Pancreas (tissue), 10 donors: ENCODE data around the gene GDF9. TPM values are rescaled to one million over a fixed set of nuclear protein-coding genes. Genes with fewer than 3 reads are reported as not detected.
A peak's percentile ranks its signal among the peaks of the same experiment; 100 is the strongest.
"Not testable (repeated sequence)": the region's sequence is repeated elsewhere in the genome, so short reads cannot be mapped to it uniquely, and the experiment has no call there.

Source experiments
- ATAC-seq, 4 donors: fragments of 200-7000 bp; cut with Tn5 transposase; one replicate each; pipeline versions ENCODE4 v1.8.0 to v1.9.1; 2020; ENCODE audit warnings: mild to moderate bottlenecking in 4 of 4, moderate library complexity in 4 of 4
- DNase-seq, 6 donors: peaks; one replicate each; pipeline ENCODE4 v3.0.0-alpha.2; 2020
- FAIRE-seq: peaks from 2 replicates; lab custom pipeline; 2012; peaks lifted over from hg19 to GRCh38; lab: Jason Lieb, UNC
- H3K27ac ChIP-seq, 4 donors: fragments of 200-600 bp; sonication (generic); 1 replicate in 3 of 4; 2 replicates in 1 of 4; pipeline versions ENCODE4 v1.5.0 to v1.8.0; 2020
- H3K27me3 ChIP-seq, 4 donors: fragments of 200-600 bp; one replicate each; pipeline ENCODE4 v1.8.0; 2021
- H3K36me3 ChIP-seq, 3 donors: fragments of 200-600 bp; sonication (generic) in 1 of 3; one replicate each; pipeline versions ENCODE4 v1.5.0 to v1.8.0; 2020 to 2021
- H3K4me1 ChIP-seq, 3 donors: fragments of 200-600 bp; one replicate each; pipeline ENCODE4 v1.8.0; 2021
- H3K4me3 ChIP-seq, 4 donors: fragments of 200-600 bp; sonication (generic) in 2 of 4; one replicate each; pipeline versions ENCODE4 v1.5.0 to v1.8.0; 2020 to 2021
- H3K9me3 ChIP-seq, 4 donors: fragments of 200-600 bp; one replicate each; pipeline ENCODE4 v1.8.0; 2021
- CTCF ChIP-seq, 4 donors: fragments of 200-600 bp; sonication (generic) in 3 of 4; IDR thresholded peaks; one replicate each; pipeline versions ENCODE4 v1.5.0 to v1.8.0; 2021; ENCODE audit warnings: antibody characterized with exemption in 4 of 4
- WGBS, 2 donors: extraction: QIAGEN DNeasy Blood & Tissue Kit; methylation state at CpG; one replicate each; pipeline ENCODE4 v1.1.7; 2013; 5-methylcytosine and 5-hydroxymethylcytosine counted together
- intact Hi-C, 3 donors: fragments of 100-400 bp; cut with DNase I; formaldehyde crosslinking; loops; one replicate each; pipeline versions ENCODE4 v1.11.1 to v1.14.2; 2022
- polyA plus RNA-seq, 2 donors: library from polyadenylated mRNA; stranded (reverse); fragments of 200-250 nt; gene quantifications; one replicate each; pipeline ENCODE4 v1.2.3, GENCODE V29; 2013
- total RNA-seq, 6 donors: library from RNA; stranded (reverse); fragmentation: NEBNext Ultra II Directional in 4 of 6; extraction: Animal tissue kit (Norgen Biotek cat#: 25700) in 4 of 6; gene quantifications; one replicate each; pipeline versions ENCODE4 v1.2.1 to v1.2.4, GENCODE V29; 2021 to 2023
- donor health status: healthy with polysubstance abuse.
- donor health status: DM: no; HTN: no; CAD: no; lungs with moderate emphysema.
- donor health status: DM: no; HTN: no; CAD: no.
- donor health status: control.
- donor health status: control.
- donor health status: Bipolar disorder and iron deficiency.
- donor health status: DM: yes; HTN: yes; CAD: no.
- donor health status: DM: no; HTN: no; CAD: no.
- donor health status: DM: no; HTN: no; CAD: no.
- donor health status: DM: yes; HTN: yes; CAD: no.

The GDF9 gene
- total and polyA plus RNA-seq, 8 donors = 0.19 to 1.1 (median 0.34) TPM

GRCh38 chr5:132865668-132866341 lies 464 bp downstream of the GDF9 start:
- Histone ChIP-seq H3K36me3 (peaks cover 0 to 3% (median 0%) of the 10 kb centered on the region in 3 donors), H3K27me3 (no peaks in the 10 kb centered on the region), H3K9me3 (no peaks in the 10 kb centered on the region), H3K27ac (peak overlapping the region; percentile 91 to 96 (median 94)), H3K4me1 (peaks cover 0 to 16% (median 0%) of the 10 kb centered on the region in 3 donors), H3K4me3 (peak overlapping the region; percentile 34 to 90 (median 76))
- peak in 3 of 4 donors; percentile 55 to 63 (median 59) for ATAC-seq
- FAIRE-seq = no peak
- no peak for DNase-seq
- WGBS, 2 donors = 19 to 25% methylated on average over 30 of the region's 30 CpGs
- TF ChIP-seq CTCF (IDR thresholded peaks at IDR 0.05) = no peak
- intact Hi-C loops = no loop called here

- no peak overlapping the region for H3K27ac ChIP-seq
- H3K36me3 ChIP-seq = no peaks in the 10 kb centered on the region
- 56 to 68% methylated on average over 5 of the region's 5 CpGs for WGBS, 2 donors
- no peaks in the 10 kb centered on the region for H3K9me3 ChIP-seq
- peaks cover 0 to 3% (median 0%) of the 10 kb centered on the region in 3 donors for H3K4me1 ChIP-seq
- no peaks in the 10 kb centered on the region for H3K27me3 ChIP-seq
- ATAC-seq (no peak), DNase-seq (no peak), FAIRE-seq (no peak)
- no peak for TF ChIP-seq CTCF (IDR thresholded peaks at IDR 0.05)
- intact Hi-C loops = no loop called here
- H3K4me3 ChIP-seq = no peak overlapping the region
Measured at GRCh38 chr5:132860742-132861141, 5.5 kb downstream of the GDF9 start.

- FAIRE-seq = no peak
- intact Hi-C loops = no loop called here
- no peak overlapping the region for H3K27ac ChIP-seq
- WGBS, 2 donors = 82 to 93% methylated on average over 2 of the region's 2 CpGs
- DNase-seq = no peak
- no peak for TF ChIP-seq CTCF (IDR thresholded peaks at IDR 0.05)
- H3K4me3 ChIP-seq = no peak overlapping the region
- H3K4me1 ChIP-seq = no peaks in the 10 kb centered on the region
- H3K27me3 ChIP-seq = no peaks in the 10 kb centered on the region
- H3K36me3 ChIP-seq = no peaks in the 10 kb centered on the region
- ATAC-seq = no peak
- no peaks in the 10 kb centered on the region for H3K9me3 ChIP-seq
Measured at GRCh38 chr5:132859889-132860437, 6.3 kb downstream of the GDF9 start.

GRCh38 chr5:132856011-132856410 lies 10.3 kb downstream of the GDF9 start:
- ATAC-seq (no peak), FAIRE-seq (no peak), DNase-seq (no peak)
- Histone ChIP-seq H3K9me3 (no peaks in the 10 kb centered on the region), H3K4me3 (no peak overlapping the region), H3K4me1 (peaks cover 0 to 20% (median 19%) of the 10 kb centered on the region in 3 donors), H3K27ac (no peak overlapping the region), H3K27me3 (no peaks in the 10 kb centered on the region), H3K36me3 (no peaks in the 10 kb centered on the region)
- no peak for TF ChIP-seq CTCF (IDR thresholded peaks at IDR 0.05)
- intact Hi-C loops = no loop called here
- WGBS, 2 donors = 78 to 81% methylated on average over 3 of the region's 3 CpGs

DNA sequence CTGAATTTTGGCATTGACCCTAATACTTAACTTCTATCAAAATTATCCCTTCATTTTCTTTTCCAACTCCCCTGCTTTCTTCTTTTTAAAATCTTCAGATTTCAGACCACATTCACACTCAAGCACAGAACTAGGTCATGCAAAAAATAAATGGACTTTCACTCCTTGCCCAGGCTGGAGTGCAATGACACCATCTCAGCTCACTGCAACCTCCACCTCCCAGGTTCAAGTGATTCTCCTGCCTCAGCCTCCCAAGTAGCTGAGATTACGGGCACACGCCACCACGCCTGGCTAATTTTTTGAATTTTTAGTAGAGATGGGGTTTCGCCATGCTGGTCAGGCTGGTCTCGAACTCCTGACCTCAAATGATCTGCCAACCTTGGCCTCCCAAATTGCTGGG lies 11.3 kb downstream of the GDF9 start:
- FAIRE-seq, H3K27me3 ChIP-seq, ATAC-seq, H3K27ac ChIP-seq, intact Hi-C loops, H3K9me3 ChIP-seq, H3K4me3 ChIP-seq, H3K36me3 ChIP-seq, DNase-seq: not testable (repeated sequence)
- H3K4me1 ChIP-seq = peaks cover 0 to 20% (median 19%) of the 10 kb centered on the region in 3 donors
- 96 to 99% methylated on average over 5 of the region's 5 CpGs for WGBS, 2 donors
